ENCODE data around the gene OLFML1. TPM values are rescaled to one million over a fixed set of nuclear protein-coding genes. Genes with fewer than 3 reads are reported as not detected.

Gene OLFML1
- total and polyA plus RNA-seq, 2 donors (not counting 3 experiments of a cell fraction or from before 2014, with no cell fraction given) = not detected

- ChIA-PET POLR2A (no interaction called here), CTCF (interaction anchor here (1.3 to 1.5 kb wide), 2 partner anchors 15 to 28 kb away, joined by 3 to 5 read pairs; no protein-coding TSS in a partner anchor)
- FAIRE-seq = no peak
- Histone ChIP-seq H3K4me1 (ENCODE audit: control insufficient read depth, extremely low read depth, insufficient read depth, low read length) (no peaks in the 10 kb centered on the region), H3K36me3 (ENCODE audit: control insufficient read depth in 2 of 2, extremely low read depth in 1 of 2, insufficient read depth in 2 of 2, low read length in 2 of 2) (no peaks in the 10 kb centered on the region), H3K9me3 (replicated peaks; ENCODE audit: control insufficient read depth, insufficient read depth, low read length) (no peaks in the 10 kb centered on the region), H3K9ac (replicated peaks; ENCODE audit: extremely low read depth, insufficient read depth, low read length) (no peak overlapping the region), H3K4me2 (ENCODE audit: insufficient read depth, low read length) (no peak overlapping the region), H4K20me1 (replicated peaks; ENCODE audit: control insufficient read depth, extremely low read depth, insufficient read depth, low read length) (no peaks in the 10 kb centered on the region), H2AFZ (ENCODE audit: low read depth, low read length) (no peak overlapping the region), H3K27me3 (ENCODE audit: control insufficient read depth in 2 of 2, insufficient read depth in 2 of 2, low read length in 2 of 2) (peaks cover 0 to 5% of the 10 kb centered on the region in 2 experiments), H3K27ac (ENCODE audit: insufficient read depth, low read depth, low read length) (no peak overlapping the region), H3K9me1 (replicated peaks; ENCODE audit: control insufficient read depth, extremely low read depth, insufficient read depth, low read length) (no peaks in the 10 kb centered on the region), H3K79me2 (ENCODE audit: control insufficient read depth, insufficient read depth, low read length) (no peaks in the 10 kb centered on the region), H3K4me3 (replicated peaks in 1 of 3; ENCODE audit: insufficient read depth in 1 of 3, low read depth in 1 of 3, low read length in 3 of 3) (no peak overlapping the region)
- BruUV-seq (replicated peaks) = no TSS peak
- dilution Hi-C loops (cut with MboI; ENCODE audit: extremely low pct_ligation_motif_present, low sequenced_read_pairs) (no loop called here), intact Hi-C loops (cut with micrococcal nuclease) (no loop called here)
- DNase-seq (ENCODE audit: low read depth, low spot score) = no peak
- TF ChIP-seq MYC (IDR thresholded peaks at IDR 0.05; ENCODE audit: low read depth, low read length) = no peak
- TF ChIP-seq EZH2 (IDR thresholded peaks at IDR 0.05; ENCODE audit: borderline replicate concordance, low read depth, low read length, severe bottlenecking) = no peak
- no peak for TF ChIP-seq JUN (IDR thresholded peaks at IDR 0.05; ENCODE audit: borderline replicate concordance, insufficient read depth, insufficient read length, low read depth)
- TF ChIP-seq GATA2 (IDR thresholded peaks at IDR 0.05; ENCODE audit: insufficient read depth, insufficient read length, low read depth, low read length) = no peak
- TF ChIP-seq MAX (IDR thresholded peaks at IDR 0.05; ENCODE audit: insufficient read depth, insufficient read length) = no peak
- TF ChIP-seq FOS (IDR thresholded peaks at IDR 0.05; ENCODE audit: borderline replicate concordance, insufficient read depth, low read length) = no peak
- no peak for TF ChIP-seq POLR2AphosphoS5 (IDR thresholded peaks at IDR 0.05; ENCODE audit: insufficient read depth, low read depth, low read length)
- TF ChIP-seq CTCF (IDR thresholded peaks at IDR 0.05; ENCODE audit: extremely low read depth in 1 of 2, insufficient read depth in 1 of 2, low read depth in 1 of 2, low read length in 2 of 2) = no peak
- no peak for TF ChIP-seq POLR2A (IDR thresholded peaks at IDR 0.05; ENCODE audit: low read depth, low read length)
These were observed 58.0 kb downstream of the OLFML1 start for GRCh38 chr11:7543302-7543701.
